Stomach (tissue), 9 donors: ENCODE measurements around the gene TRAF1. TPM values are rescaled to one million over a fixed set of nuclear protein-coding genes. Genes with fewer than 3 reads are reported as not detected.

ENCODE experiments used
- DNase-seq, 2 donors: peaks; one replicate each; pipeline versions ENCODE4 v3.0.0 to v3.0.0-alpha.2; 2013 to 2019
- H3K27ac ChIP-seq, 5 donors: fragments of 200-600 bp in 4 of 5; sonication (generic) in 4 of 5; one replicate each; pipeline ENCODE4 v1.5.1; 2013 to 2019; ENCODE audit warnings: mild to moderate bottlenecking in 1 of 5, moderate library complexity in 1 of 5
- H3K27me3 ChIP-seq, 3 donors: fragments of 200-600 bp; sonication (generic); one replicate each; pipeline ENCODE4 v1.5.1; 2017 to 2019; ENCODE audit warnings: mixed run types in 1 of 3
- H3K36me3 ChIP-seq, 4 donors: fragments of 200-600 bp; sonication (generic); 1 replicate in 3 of 4; 2 replicates in 1 of 4; pipeline ENCODE4 v1.5.1; 2016 to 2019
- H3K4me1 ChIP-seq, 4 donors: fragments of 200-600 bp; sonication (generic); one replicate each; pipeline ENCODE4 v1.5.1; 2016 to 2019
- H3K4me3 ChIP-seq, 4 donors: fragments of 200-600 bp; sonication (generic) in 3 of 4; one replicate each; pipeline ENCODE4 v1.5.1; 2016 to 2019; ENCODE audit warnings: mild to moderate bottlenecking in 1 of 4
- H3K9me3 ChIP-seq, 4 donors: fragments of 200-600 bp; sonication (generic); one replicate each; pipeline ENCODE4 v1.5.1; 2016 to 2019
- EP300 ChIP-seq: sonication (generic); formaldehyde crosslinking; IDR thresholded peaks from one replicate; pipeline ENCODE4 v1.6.1; 2017; ENCODE audit warnings: antibody characterized with exemption
- POLR2A ChIP-seq, 4 donors: fragments of 450-650 bp; IDR thresholded peaks; one replicate each; pipeline ENCODE4 v1.6.1; 2016; ENCODE audit warnings: antibody characterized with exemption in 4 of 4, control low read depth in 2 of 4, mild to moderate bottlenecking in 1 of 4, moderate library complexity in 1 of 4
- POLR2AphosphoS5 ChIP-seq, 3 donors: sonication (generic); formaldehyde crosslinking; IDR thresholded peaks; one replicate each; pipeline ENCODE4 v1.6.1; 2016; ENCODE audit warnings: antibody characterized with exemption in 3 of 3
- WGBS, 5 donors: extraction: QIAGEN DNeasy Blood & Tissue Kit in 3 of 5; methylation state at CpG; one replicate each; pipeline versions ENCODE4 v1.1.5 to v1.1.7; 2013 to 2018; 5-methylcytosine and 5-hydroxymethylcytosine counted together
- intact Hi-C: fragments of 100-400 bp; cut with DNase I; formaldehyde crosslinking; loops from one replicate; pipeline ENCODE4 v1.15.1; 2023; ENCODE audit warnings: low total_unique reads
- polyA plus RNA-seq, 3 donors: library from polyadenylated mRNA; stranded (reverse); fragments of 200-250 nt; gene quantifications; one replicate each; pipeline ENCODE4 v1.2.3, GENCODE V29; 2013
- total RNA-seq, 5 donors: library from RNA; depleted of rRNA; stranded (reverse); fragments of >200 nt; gene quantifications; one replicate each; pipeline versions ENCODE4 v1.1.0 to v1.2.3, GENCODE V29; 2014 to 2016
- TF ChIP-seq, protein P1 (sequence below), 7 experiments: fragments of 450-650 bp in 4 of 7; fragments of 200-600 bp in 3 of 7; sonication (generic) in 3 of 7; IDR thresholded peaks; one replicate each; pipeline ENCODE4 v1.5.1; 2016 to 2019; ENCODE audit warnings: antibody characterized with exemption in 7 of 7, control low read depth in 2 of 7, mild to moderate bottlenecking in 1 of 7
- donor health status: healthy with polysubstance abuse.
- donor health status: Bipolar disorder and iron deficiency.
- donor health status: healthy.

TRAF1 gene
- total and polyA plus RNA-seq, 8 donors, result 0.58 to 10.3 (median 3.2) TPM

DNA sequence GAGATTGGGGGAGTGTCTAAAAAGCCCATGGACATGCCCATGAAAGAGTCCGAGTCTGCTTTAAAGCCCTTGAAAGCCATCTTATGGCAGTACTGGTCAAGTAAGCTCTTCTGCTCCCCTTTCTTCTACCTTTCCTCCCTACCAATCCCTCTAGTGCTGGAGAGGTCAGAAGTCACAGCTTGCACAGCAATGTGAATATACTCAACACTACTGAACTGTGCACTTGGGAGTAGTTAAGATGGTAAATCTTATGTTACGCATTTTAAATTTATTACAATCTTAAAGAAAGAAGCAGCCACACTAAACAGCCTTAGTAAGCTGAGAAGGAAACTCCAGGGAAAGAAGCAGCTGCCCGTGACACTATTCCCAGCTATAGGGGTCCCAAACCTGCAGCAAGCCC lies 12.3 kb upstream of the TRAF1 start:
- intact Hi-C loops, result loop anchor here (10.0 kb wide), 1 partner anchor 184 kb away; no protein-coding TSS in a partner anchor
- WGBS, 5 donors, result 93 to 99% (median 96%) methylated on average over 3 of the region's 3 CpGs

DNA sequence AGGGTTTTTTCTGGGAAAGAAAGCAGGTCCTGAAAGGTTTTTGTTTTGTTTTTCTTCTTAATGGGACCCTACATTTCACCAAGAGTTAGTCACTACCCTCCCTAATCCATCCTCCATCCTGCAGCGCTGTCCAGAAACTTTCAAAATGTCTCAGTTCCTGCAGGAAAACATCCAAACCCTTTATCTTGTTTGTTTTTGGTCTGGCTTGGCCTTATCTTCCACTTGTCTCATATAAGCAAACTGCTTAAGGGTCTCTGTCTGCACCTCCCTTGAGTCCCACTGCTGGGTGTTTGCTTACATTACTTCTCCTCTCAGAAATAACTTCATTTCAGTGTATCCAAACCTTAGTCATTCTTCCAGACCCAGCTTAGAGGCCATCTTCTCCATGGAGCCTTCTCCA lies 11.0 kb upstream of the TRAF1 start:
- no peak for TF ChIP-seq EP300
- TF ChIP-seq POLR2AphosphoS5 (IDR thresholded peaks at IDR 0.05), result peak in 1 of 3 donors; percentile 5
- TF ChIP-seq, protein P1, sequence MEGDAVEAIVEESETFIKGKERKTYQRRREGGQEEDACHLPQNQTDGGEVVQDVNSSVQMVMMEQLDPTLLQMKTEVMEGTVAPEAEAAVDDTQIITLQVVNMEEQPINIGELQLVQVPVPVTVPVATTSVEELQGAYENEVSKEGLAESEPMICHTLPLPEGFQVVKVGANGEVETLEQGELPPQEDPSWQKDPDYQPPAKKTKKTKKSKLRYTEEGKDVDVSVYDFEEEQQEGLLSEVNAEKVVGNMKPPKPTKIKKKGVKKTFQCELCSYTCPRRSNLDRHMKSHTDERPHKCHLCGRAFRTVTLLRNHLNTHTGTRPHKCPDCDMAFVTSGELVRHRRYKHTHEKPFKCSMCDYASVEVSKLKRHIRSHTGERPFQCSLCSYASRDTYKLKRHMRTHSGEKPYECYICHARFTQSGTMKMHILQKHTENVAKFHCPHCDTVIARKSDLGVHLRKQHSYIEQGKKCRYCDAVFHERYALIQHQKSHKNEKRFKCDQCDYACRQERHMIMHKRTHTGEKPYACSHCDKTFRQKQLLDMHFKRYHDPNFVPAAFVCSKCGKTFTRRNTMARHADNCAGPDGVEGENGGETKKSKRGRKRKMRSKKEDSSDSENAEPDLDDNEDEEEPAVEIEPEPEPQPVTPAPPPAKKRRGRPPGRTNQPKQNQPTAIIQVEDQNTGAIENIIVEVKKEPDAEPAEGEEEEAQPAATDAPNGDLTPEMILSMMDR (IDR thresholded peaks at IDR 0.05), result no peak
- peak in 1 of 2 donors; percentile 38 for DNase-seq
- WGBS, 5 donors, result 33 to 52% (median 42%) methylated on average over 1 of the region's 1 CpG
- H3K27ac ChIP-seq, result peak overlapping the region; percentile 59 to 93 (median 84)
- H3K9me3 ChIP-seq, result no peaks in the 10 kb centered on the region
- H3K4me1 ChIP-seq, result peaks cover 36 to 69% (median 52%) of the 10 kb centered on the region in 4 donors
- no peaks in the 10 kb centered on the region for H3K36me3 ChIP-seq
- H3K27me3 ChIP-seq, result no peaks in the 10 kb centered on the region
- intact Hi-C loops, result loop anchor here (10.0 kb wide), 1 partner anchor 183 kb away; no protein-coding TSS in a partner anchor
- no peak overlapping the region for H3K4me3 ChIP-seq

More for the DNA sequence above, 12.3 kb upstream of the TRAF1 start:
- TF ChIP-seq POLR2AphosphoS5 (IDR thresholded peaks at IDR 0.05), result no peak
- no peak for TF ChIP-seq EP300
- TF ChIP-seq, protein P1 (IDR thresholded peaks at IDR 0.05), result no peak
- H3K27me3 ChIP-seq, result no peaks in the 10 kb centered on the region
- H3K27ac ChIP-seq, result peak overlapping the region in 2 of 5 donors; percentile 5 to 88
- H3K36me3 ChIP-seq, result no peaks in the 10 kb centered on the region
- H3K9me3 ChIP-seq, result no peaks in the 10 kb centered on the region
- no peak overlapping the region for H3K4me3 ChIP-seq
- peaks cover 36 to 69% (median 53%) of the 10 kb centered on the region in 4 donors for H3K4me1 ChIP-seq
- DNase-seq, result no peak

DNA sequence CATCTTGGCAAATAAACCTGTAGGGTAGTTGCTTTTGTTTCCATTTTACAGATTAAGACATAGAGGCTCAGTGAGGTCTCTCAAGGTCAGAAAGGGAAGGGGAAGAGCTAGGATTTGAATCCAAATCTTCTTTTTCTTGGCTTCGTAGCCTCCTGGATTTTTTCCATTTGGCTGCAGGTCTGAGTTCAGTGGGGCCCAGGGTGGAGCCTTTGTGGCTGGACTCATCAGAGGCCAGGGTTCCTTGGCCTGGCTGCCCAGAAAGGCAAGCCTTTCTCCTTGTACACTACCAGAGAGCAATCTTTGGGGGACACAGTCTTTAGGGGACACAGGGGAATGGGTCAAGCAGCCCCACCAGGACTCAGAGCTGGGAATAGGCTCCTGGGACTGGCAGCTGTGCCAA lies 10.5 kb upstream of the TRAF1 start:
- DNase-seq, result no peak

DNA sequence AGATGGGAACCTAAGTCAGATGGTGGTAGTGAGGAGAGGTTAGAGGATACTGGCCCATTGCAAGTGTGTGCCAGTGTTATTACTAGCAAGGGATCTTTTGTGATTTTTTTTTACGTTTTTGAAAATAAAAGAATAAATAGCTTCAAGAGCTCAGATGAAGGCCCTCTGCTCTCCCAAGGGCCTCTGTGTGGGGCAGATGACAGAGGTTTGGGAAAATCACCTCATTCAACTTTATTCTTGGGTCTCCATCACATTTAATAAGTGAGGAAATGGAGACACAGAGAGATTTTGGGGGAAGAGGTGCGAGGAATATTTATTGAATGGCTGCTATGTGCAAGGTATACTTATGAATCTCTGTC lies 10.1 kb upstream of the TRAF1 start:
- WGBS, 5 donors, result 38 to 49% (median 43%) methylated on average over 2 of the region's 2 CpGs
- TF ChIP-seq, protein P1 (IDR thresholded peaks at IDR 0.05), result peak in 1 of 7 experiments; percentile 3
- TF ChIP-seq POLR2AphosphoS5 (IDR thresholded peaks at IDR 0.05), result no peak
- no peaks in the 10 kb centered on the region for H3K9me3 ChIP-seq
- no peaks in the 10 kb centered on the region for H3K36me3 ChIP-seq
- no peaks in the 10 kb centered on the region for H3K27me3 ChIP-seq
- intact Hi-C loops, result loop anchor here (10.0 kb wide), 1 partner anchor 182 kb away; no protein-coding TSS in a partner anchor
- H3K4me3 ChIP-seq, result no peak overlapping the region
- H3K27ac ChIP-seq, result peak overlapping the region; percentile 78 to 93 (median 84)
- H3K4me1 ChIP-seq, result peaks cover 42 to 69% (median 50%) of the 10 kb centered on the region in 4 donors
- no peak for DNase-seq

More for the DNA sequence above, 10.5 kb upstream of the TRAF1 start:
- no peaks in the 10 kb centered on the region for H3K36me3 ChIP-seq
- H3K9me3 ChIP-seq, result no peaks in the 10 kb centered on the region
- TF ChIP-seq EP300 (no peak), POLR2AphosphoS5 (IDR thresholded peaks at IDR 0.05) (no peak), POLR2A (IDR thresholded peaks at IDR 0.05) (no peak)
- TF ChIP-seq, protein P1 (IDR thresholded peaks at IDR 0.05), result no peak
- peaks cover 38 to 69% (median 50%) of the 10 kb centered on the region in 4 donors for H3K4me1 ChIP-seq
- H3K27ac ChIP-seq, result peak overlapping the region; percentile 59 to 93 (median 84)
- intact Hi-C loops, result loop anchor here (10.0 kb wide), 1 partner anchor 182 kb away; no protein-coding TSS in a partner anchor
- no peaks in the 10 kb centered on the region for H3K27me3 ChIP-seq
- WGBS, 5 donors, result 52 to 81% (median 77%) methylated on average over 1 of the region's 1 CpG
- H3K4me3 ChIP-seq, result no peak overlapping the region
